GM18507 (cell line): ENCODE results near the gene LONP2.
A peak's percentile ranks its signal among the peaks of the same experiment; 100 is the strongest.
"Not testable (repeated sequence)": the region's sequence is repeated elsewhere in the genome, so short reads cannot be mapped to it uniquely, and the experiment has no call there.

Experiments
- DNase-seq: peaks from one replicate; pipeline ENCODE4 v3.0.0; 2011; ENCODE audit warnings: low read depth; ENCODE audit not compliant: insufficient read length; ENCODE audit errors: extremely low spot score
- FAIRE-seq: peaks from 2 replicates; lab custom pipeline; 2011; peaks lifted over from hg19 to GRCh38; lab: Jason Lieb, UNC

The LONP2 gene

DNA sequence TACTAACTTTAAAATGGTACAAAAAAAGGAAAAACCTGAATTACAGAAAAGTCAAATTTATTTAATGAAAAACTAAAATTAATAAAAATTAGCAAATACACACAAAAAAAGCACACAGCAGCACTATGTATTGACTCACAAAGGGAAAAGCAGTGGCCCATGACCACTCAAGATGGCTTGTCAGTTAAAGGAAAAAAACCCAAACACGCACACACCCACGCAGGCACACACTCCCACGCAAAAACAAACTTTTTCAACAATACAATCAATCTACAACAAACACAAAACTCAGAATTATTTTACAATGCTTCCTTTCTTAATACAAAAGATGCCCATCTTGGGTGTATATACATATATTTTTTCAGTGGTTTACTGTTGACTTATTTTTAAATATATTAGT, 116.9 kb downstream of the LONP2 start:
- no peak for DNase-seq

DNA sequence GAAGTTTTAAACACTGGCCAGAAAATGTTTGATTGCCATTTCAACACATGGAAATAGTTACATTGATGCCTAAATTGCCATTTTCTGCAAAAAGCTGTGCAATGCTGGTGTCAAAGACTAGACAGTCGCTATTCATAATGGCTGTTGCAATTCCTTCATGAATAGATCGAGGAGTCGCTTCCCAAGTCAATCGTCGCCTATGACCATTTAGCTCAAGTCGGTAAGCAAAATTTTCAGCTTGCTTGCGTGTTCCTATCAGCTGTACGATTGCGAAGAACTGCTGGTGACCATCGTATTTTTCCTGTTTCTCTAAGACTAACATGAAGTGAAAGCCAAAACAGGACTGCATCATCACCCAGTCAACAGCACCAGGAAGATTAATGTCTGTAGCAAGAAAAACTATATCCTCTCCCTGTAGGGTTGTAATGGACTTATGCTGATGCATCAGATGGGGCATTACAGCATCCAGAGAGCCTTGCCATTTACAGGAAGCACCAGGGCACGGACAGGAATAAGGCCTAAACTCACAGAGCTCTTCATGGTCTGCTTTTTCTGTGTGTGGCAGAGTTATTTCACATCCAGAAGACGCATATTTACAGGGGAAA, 117.5 kb downstream of the LONP2 start:
- FAIRE-seq (no peak), DNase-seq (no peak)

More for the DNA sequence above, 116.9 kb downstream of the LONP2 start:
- peak; percentile 38 for FAIRE-seq

DNA sequence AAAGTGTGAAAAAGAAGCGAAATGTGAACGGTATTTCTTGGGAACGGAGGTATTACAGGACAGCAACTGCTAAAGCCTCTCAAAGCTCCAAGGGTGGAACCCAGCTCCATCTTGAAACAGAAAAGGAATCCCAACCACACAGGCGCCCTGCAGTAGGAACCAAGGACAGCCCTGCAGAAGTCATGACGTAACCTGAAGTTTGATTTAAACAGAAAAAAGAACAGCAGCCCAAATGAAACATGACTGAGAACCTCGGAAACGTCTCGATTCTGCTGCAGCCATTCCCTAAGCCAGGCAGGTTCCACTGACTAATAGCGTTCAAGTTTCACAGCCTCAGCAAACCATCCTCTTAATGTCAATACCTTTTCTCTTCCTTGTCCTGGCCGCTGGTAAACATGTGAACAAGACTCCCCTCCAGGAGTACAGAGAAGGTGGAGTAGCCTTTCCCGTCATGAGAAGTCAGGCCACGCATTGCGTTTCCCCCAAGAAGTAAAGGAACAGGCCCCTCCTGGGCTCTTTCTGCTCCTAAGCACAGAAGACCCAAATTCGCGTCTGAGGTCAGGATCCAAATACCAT, 121.0 kb downstream of the LONP2 start:
- FAIRE-seq = no peak
- DNase-seq = no peak

DNA sequence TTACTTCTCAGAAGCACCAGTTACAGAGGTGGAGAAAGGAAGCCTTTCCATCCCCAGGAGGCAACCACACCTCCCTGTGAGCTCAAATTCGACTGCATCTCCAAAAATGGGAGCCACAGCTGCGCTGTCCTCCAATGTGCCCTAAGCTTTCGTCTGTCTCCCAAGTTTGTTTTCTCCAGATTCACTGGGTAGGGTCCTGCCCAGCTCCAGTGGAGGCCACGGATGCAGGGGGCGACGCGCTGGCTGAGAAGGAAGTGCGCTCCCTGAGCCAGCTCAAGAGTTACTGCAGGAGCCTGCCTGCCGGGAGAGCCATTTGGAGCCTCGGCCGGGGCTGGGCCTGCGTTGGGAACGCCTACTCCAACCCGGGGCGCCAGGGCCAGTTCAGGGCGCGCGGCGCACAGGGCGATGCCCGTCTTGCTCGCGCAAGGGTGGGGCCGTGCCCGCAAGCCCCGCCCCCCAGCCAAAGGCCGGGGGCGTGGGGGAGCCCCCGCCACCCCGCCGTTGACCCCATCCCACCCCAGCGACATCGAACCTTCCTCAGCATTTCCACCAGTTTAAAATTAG, 121.6 kb downstream of the LONP2 start:
- no peak for FAIRE-seq
- peak; percentile 49 for DNase-seq

DNA sequence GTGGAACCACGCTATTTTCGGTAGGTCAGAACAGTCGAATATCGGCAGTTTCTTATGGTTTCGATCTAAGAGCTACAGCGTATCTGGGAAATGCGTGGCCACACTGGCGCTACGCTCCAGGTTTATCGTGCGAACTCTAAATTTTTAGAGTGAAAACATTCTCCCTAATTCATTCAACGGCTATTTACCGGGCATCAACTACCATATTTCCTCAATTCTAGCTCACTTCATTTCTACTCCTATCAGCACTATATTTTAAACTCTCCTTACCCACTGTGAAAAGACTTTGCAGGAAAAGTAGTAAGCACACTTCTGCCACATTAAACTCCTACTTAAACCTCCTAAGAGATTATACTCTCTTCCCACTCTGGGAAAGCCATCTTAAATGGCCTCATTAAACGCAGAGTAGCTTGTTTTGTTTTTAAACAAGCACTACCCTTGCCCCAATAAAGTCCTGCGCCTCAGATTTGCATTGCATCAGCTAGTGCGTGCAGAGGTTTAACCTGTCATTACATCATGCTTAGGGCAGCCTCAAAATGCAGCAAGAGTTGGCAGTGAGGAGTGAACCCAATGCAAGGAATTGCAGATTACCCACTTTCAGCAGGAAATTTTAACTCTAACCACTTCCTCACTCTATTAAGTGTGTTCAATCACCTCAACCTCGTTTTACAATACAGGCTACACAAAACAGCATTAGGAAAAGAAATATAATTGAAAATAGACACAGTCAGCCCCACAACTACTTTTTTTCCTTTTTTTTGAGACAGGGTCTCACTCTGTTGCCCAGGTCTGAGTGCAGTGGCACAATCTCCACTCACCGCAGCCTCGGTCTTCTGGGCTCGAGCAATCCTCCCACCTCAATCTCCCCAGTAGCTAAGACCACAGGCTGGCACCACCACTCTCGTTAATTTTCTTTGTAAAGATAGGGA, 122.3 kb downstream of the LONP2 start:
- no peak for DNase-seq
- FAIRE-seq = peak; percentile 84

DNA sequence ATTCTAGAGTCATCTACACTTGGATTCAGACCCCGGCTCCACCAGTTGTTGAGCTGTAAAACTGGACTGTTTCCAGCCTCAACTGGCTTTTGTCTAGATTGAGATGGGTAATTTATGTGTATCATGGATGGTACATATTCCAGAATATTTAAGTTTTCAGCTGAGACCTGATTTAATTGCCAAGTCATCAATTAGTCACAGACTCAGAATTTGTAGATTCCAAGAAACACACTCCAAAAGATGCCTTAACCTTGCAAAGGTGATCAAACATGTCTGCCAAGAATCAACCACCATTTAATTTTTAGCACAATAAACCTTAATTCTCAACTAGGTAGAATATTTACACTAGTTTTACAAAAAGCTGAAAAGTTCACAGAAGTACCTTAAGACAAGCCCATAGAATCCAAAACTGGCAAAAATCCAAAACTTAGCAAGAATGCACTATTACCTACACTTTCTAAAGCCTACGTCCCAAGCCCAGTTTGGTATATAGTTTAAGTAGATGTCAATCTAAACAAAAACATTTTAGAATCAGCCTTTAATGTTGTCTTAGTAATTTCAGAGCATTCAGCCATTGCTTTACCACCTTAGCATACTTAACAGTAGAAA, 123.4 kb downstream of the LONP2 start:
- DNase-seq (no peak), FAIRE-seq (no peak)

DNA sequence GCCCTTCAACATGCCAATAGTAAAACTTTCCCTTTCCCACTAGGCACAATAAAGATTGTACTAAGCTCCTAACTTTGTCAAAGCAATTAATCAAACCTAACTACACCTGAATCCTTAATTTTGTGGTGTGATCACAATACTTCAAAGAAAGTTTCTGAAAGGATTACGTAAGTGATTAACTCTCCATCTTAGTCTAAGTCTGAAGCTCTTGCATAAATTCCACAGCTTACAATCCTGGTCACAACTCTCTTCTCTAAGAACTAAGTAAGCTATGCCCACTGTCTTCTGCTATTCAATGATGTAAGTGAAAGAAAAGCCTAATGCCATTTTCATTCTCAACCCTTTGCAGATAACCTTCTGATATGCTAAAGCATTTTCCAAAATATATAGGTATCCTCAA, 125.7 kb downstream of the LONP2 start:
- DNase-seq (no peak), FAIRE-seq (no peak)

DNA sequence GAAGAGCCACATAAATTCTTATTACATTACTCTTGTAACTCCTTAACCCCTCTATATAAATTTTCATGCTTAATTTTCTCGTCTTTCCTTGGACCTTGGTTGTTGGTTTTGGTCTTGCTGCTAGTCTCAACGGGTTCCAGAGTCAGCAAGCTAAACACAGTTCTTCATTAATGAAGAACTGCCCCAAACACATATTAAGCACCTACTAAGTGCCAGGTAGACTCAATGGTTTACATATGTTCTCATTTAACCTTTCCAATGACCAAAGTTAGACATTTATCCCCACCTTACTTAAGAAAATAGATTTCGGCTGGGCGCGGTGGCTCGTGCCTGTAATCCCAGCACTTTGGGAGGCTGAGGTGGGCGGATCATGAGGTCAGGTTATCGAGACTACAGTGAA, 126.1 kb downstream of the LONP2 start:
- DNase-seq (no peak), FAIRE-seq (no peak)

DNA sequence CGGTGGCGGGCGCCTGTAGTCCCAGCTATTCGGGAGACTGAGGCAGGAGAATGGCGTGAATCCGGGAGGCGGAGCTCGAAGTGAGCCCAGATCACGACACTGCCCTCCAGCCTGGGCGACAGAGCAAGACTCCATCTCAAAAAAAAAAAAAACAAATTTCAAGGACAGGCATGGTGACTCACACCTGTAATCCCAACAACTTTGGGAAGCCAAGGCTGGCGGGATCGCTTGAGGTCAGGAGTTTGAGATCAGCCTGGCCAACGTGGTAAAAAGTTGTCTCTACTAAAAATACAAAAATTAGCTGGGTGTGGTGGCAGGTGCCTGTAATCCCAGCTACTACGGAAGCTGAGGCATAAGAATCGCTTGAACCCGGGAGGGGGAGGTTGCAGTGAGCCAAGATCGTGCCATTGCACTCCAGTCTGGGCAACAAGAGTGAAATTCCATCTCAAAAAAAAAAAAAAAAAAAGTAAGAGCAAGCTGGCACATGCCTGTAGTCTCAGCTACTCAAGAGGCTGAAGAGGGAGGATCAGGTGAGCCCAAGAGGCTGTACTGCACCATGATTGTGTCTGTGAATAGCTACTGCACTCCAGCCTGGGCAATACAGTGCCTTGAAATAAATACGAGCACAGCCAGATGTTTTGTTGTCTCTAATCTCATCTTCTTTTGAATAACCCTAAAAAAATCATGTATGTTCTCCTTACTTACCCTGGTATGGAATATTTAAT, 126.7 kb downstream of the LONP2 start:
- not testable (repeated sequence) for DNase-seq, FAIRE-seq

DNA sequence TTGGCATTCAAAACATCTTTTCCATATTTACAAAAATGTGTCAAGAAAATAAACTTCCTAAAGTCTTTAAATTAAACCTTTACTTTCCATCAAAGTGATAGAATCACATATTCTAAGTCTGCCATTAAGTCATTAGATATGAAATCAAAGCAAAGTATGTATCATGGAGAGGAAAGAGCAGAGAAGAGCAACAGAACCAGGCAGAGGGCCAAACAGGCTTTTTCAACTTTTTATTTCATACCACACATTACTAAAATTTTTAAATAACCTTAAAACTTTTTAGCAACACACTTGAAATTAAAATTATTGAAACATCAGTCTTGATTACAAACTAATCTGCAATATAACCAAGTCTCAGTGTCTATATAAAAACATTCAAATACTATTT, 127.3 kb downstream of the LONP2 start:
- no peak for DNase-seq
- no peak for FAIRE-seq

DNA sequence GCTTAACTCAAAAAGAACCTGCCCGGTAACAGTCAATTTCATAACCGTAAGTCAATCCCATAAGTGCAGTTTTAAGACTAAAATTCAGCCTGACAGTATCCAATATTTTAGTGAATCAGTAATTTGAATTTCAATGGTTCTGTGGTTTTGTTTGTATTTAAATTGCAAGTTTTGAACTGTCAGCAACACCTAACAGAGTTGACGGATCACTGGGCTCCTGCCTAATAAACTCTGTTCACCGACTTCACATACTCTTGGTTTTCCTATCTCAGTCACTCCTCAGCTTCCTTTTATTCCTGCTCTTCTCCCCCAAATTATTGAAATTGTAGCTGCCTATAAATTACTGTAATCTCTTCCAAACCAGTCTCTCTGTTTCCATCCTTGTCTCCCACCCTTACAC, 128.6 kb downstream of the LONP2 start:
- no peak for DNase-seq
- FAIRE-seq = no peak

DNA sequence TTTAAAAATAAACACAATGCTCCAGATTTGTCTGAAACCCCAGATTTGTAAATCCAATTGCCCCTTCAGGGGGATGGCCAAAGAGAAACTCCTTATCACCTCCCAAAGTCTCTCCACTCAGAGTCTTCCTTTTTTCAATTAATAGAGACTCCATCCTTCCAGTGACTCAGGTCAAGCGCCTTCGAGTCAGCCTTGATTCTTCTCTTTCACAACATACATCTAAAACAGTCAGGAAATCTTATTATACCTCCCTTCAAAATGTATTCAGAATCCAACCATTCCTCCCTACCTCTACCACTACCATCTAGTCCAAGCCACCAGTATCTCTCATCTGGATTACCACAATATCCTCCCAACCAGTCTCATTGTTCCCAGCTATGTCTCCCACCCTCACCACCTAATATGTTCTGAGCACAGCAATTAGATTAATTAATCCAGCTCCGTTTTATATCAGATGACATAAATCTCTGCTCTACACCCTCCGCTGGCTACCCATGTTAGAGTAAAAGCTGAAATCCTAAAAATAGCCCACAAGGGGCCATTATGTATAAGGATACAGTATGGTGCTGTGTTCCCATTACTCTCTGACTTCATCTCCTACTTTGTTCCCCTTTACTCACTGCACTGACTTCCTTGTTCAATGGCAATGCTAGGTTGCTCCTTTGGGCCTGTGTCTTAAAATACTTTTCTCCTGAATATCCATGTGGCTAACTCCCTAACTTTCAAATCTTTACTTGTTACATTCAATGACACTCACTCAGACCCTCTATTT, 129.3 kb downstream of the LONP2 start:
- FAIRE-seq (peak; percentile 12), DNase-seq (no peak)

DNA sequence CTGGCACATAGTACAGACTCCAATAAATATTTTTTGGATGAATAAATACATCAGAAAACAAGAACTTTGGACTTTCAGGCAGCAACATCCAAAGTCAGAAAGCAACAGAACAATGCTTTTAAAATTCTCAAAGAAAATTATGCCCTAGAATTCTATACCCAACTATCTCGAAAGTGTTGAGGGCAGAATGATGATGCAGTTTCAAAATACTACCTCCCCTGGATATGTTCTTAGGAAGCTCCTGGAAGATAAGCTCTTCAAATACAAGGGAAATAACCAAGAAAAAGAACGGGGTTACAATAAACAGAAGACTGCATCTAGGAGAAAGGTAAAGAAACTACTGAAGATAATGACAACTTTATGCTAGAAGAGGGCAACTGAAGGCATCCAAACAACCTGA, 130.2 kb downstream of the LONP2 start:
- DNase-seq (no peak), FAIRE-seq (no peak)

DNA sequence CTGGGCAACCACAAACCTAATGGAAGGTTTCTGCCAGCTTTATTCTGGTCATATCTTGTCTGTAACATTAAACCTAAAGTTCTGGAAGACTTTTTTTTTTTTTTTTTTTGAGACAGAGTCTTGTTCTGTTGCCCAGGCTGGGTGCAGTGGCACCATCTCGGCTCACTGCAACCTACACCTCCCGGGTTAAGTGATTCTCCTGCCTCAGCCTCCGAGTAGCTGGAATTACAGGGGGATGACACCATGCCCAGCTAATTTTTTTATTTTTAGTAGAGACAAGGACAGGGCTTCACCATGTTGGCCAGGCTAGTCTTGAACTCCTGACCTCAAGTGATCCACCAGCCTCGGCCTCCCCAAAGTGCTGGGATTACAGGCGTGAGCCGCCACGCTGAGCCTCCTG, 133.2 kb downstream of the LONP2 start:
- FAIRE-seq, DNase-seq: not testable (repeated sequence)

DNA sequence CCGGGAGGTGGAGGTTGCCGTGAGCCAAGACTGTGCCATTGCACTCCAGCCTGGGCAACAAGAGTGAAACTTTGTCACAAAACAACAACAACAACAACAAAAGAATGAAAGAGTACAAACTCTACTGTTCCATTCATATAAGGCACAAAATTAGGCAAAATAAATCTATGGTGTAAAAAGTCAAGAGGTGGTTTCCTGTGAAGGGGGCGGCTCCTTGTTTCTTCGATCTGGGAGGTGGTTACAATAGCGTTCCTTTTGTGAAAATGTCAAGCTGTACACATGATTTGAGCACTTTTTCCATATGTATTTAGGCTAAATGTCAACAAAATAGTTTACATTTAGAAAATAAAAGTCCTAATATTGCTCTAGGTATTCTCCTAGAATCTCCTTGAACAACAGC, 134.2 kb downstream of the LONP2 start:
- FAIRE-seq = no peak
- no peak for DNase-seq

DNA sequence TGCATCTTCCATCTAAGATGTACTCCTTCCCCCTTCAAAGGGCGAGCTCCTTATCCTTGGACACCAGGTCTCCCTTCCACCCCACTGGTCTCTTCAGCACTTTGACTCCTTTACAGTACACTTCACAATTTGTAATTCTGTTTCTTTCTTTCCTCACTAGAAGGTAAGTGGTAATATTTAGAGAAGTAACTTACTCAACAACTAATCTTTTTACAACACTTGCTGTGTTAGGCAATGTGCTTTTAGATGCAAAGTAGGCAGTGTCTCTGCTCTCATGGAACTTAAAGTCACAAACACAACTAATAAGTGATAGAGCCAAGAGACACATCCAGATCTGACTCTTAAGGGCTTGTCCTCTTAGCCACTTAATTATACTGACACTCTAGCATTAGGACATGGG, 134.7 kb downstream of the LONP2 start:
- FAIRE-seq = no peak

DNA sequence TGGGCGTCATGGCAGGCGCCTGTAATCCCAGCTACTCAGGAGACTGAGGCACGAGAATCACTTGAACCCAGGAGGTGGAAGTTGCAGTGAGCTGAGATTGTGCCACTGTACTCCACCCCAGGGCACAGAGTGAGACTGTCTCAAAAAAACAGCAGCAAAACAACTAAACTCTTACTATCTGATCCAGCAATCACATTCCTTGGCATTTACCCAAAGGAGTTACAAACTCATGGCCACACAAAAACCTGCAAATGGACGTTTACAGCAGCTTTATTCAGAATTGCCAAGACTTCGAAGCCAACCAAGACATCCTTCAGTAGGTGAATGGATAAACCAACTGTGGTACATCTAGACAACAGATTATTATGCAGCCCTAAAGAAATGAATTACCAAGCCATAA, 137.1 kb downstream of the LONP2 start:
- FAIRE-seq (no peak), DNase-seq (no peak)

More for the DNA sequence above, 134.7 kb downstream of the LONP2 start:
- DNase-seq = no peak

DNA sequence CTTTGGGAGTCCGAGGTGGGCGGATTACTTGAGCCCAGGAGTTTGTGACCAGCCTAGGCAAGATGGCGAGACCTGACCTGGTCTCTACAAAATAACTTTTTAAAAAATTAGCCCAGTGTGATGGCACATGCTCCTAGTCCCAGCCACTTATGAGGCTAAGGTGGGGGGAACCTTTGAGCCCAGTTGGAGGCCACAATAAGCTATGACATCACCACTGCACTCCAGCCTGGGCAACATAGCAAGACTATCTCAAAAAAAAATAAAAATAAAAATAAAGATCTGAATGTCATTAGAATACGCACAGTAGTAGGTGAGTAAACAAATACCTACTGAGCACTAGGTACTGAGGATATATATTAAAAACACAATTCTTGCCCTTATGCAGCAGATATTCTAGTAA, 138.0 kb downstream of the LONP2 start:
- FAIRE-seq (no peak), DNase-seq (no peak)
